Measurements from ENCODE around the gene GNAI3.

GRCh38 chr1:109522026-109522425, 26.4 kb upstream of the GNAI3 start:
- TF ChIP-seq CTCF (conservative IDR thresholded peaks at IDR 0.05 in 1 of 2, IDR thresholded peaks at IDR 0.05 in 1 of 2; ENCODE audit: low read depth in 1 of 2, low read length in 2 of 2) = no peak
- no peak for TF ChIP-seq EZH2 (IDR thresholded peaks at IDR 0.05; ENCODE audit: low read length, missing control alignments)
